PC-3 (cell line): ENCODE data around the gene SARNP. TPM values are rescaled to one million over a fixed set of nuclear protein-coding genes. Genes with fewer than 3 reads are reported as not detected.

Experiments used
- ATAC-seq: fragments of 200-7000 bp; cut with Tn5 transposase; 2 replicates; pipeline ENCODE4 v1.9.1; 2020; ENCODE audit warnings: mild to moderate bottlenecking, moderate library complexity
- BruUV-seq: library from RNA; stranded (reverse); fragments of 400-500 nt; replicated peaks from 2 replicates; lab custom pipeline; 2021; lab: Mats Ljungman, UMichigan
- CTCF ChIA-PET: fragments of 300-600 bp; sonication (Branson Sonifier 250); formaldehyde crosslinking; loops from one replicate; lab custom pipeline; 2022; ENCODE audit warnings: antibody characterized with exemption; lab: Charles Lee
- POLR2A ChIA-PET: fragments of 300-600 bp; sonication (Branson Sonifier 250); formaldehyde crosslinking; loops from one replicate; lab custom pipeline; 2022; ENCODE audit warnings: antibody characterized with exemption; ENCODE audit not compliant: unreplicated experiment; lab: Charles Lee
- DNase-seq: peaks from one replicate; pipeline ENCODE4 v3.0.0-alpha.2; 2015
- H2AFZ ChIP-seq: fragments of 300-600 bp; sonication (generic); 2 replicates; pipeline ENCODE4 v1.6.0; 2016; ENCODE audit warnings: antibody characterized with exemption, low read length
- H3F3A ChIP-seq: fragments of 300-600 bp; sonication (generic); one replicate; pipeline ENCODE4 v1.6.0; 2017; ENCODE audit warnings: antibody characterized with exemption, low read length, control low read depth, mild to moderate bottlenecking; ENCODE audit not compliant: unreplicated experiment
- H3K27ac ChIP-seq: fragments of 300-600 bp; sonication (generic); 2 replicates; pipeline ENCODE4 v1.5.1; 2016; ENCODE audit warnings: mild to moderate bottlenecking, low read length
- H3K27me3 ChIP-seq: fragments of 300-600 bp; sonication (generic); 2 replicates; pipeline ENCODE4 v1.6.1; 2016; ENCODE audit warnings: low read length, mixed read lengths
- H3K36me3 ChIP-seq: fragments of 300-600 bp; sonication (generic); 2 replicates; pipeline ENCODE4 v1.6.1; 2016; ENCODE audit warnings: low read depth, mixed run types, low read length, mixed read lengths
- H3K4me1 ChIP-seq: fragments of 300-600 bp; sonication (generic); 2 replicates; pipeline ENCODE4 v1.5.1; 2016; ENCODE audit warnings: low read length; ENCODE audit not compliant: insufficient read depth
- H3K4me2 ChIP-seq: fragments of 300-600 bp; sonication (generic); 2 replicates; pipeline ENCODE4 v1.6.0; 2016; ENCODE audit warnings: low read length
- H3K4me3 ChIP-seq: fragments of 300-600 bp; sonication (generic); 2 replicates; pipeline ENCODE4 v1.5.1; 2016; ENCODE audit warnings: mild to moderate bottlenecking, low read length, mixed read lengths
- H3K79me2 ChIP-seq: fragments of 300-600 bp; sonication (generic); 2 replicates; pipeline ENCODE4 v1.6.1; 2017; ENCODE audit warnings: low read length, mixed read lengths
- H3K9ac ChIP-seq: fragments of 300-600 bp; sonication (generic); 2 replicates; pipeline ENCODE4 v1.6.0; 2016; ENCODE audit warnings: mild to moderate bottlenecking, low read length
- H3K9me2 ChIP-seq: fragments of 300-600 bp; sonication (generic); replicated peaks from 2 replicates; pipeline ENCODE4 v1.6.1; 2016; ENCODE audit warnings: mixed run types, low read length, mixed read lengths
- H3K9me3 ChIP-seq: fragments of 300-600 bp; sonication (generic); 2 replicates; pipeline ENCODE4 v1.6.1; 2016; ENCODE audit warnings: low read length, mixed read lengths
- H4K20me1 ChIP-seq: fragments of 300-600 bp; sonication (generic); 2 replicates; pipeline ENCODE4 v1.6.1; 2016; ENCODE audit warnings: low read length, mixed read lengths
- EZH2 ChIP-seq: fragments of 300-600 bp; sonication (generic); IDR thresholded peaks from one replicate; pipeline ENCODE4 v1.6.1; 2017; ENCODE audit warnings: antibody characterized with exemption, mild to moderate bottlenecking, low read length; ENCODE audit not compliant: unreplicated experiment
- EZH2phosphoT487 ChIP-seq: fragments of 300-600 bp; sonication (generic); IDR thresholded peaks from 2 replicates; pipeline ENCODE4 v1.6.1; 2018; ENCODE audit warnings: mild to moderate bottlenecking, antibody characterized with exemption, low read length, borderline replicate concordance
- intact Hi-C: fragments of 100-400 bp; cut with micrococcal nuclease; formaldehyde crosslinking; loops from 2 replicates; pipeline ENCODE4 v1.9.0; 2023
- total RNA-seq: library from RNA; depleted of rRNA; stranded (reverse); fragments of >200 nt; gene quantifications from 2 replicates; pipeline ENCODE4 v1.2.3, GENCODE V29; 2014
- TF ChIP-seq, protein P1 (sequence below): fragments of 300-600 bp; sonication (generic); conservative IDR thresholded peaks from 2 replicates; pipeline ENCODE4 v1.5.1; 2017; ENCODE audit warnings: antibody characterized with exemption, low read depth, mild to moderate bottlenecking, low read length

Gene SARNP
- total RNA-seq, 1 experiment from 2014 or later: 103 TPM

DNA sequence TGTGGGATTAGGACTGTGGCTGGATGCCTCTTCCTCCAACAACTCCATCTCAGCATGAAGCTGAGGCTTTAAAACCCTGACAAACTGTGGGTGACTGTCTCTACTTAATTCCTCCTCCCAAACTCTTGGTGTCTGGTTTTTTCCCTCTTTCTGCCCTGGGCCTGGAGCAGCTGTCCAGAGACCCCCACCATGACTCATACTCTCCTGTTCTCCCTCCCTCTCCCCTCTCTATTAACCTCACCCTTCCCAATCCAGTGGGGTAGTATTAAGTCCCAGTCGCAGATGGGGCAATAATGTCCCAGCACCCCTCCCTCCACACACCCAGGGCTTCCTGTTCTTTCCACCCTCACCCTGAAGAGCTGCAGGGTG is 13.9 kb upstream of the SARNP start:
- DNase-seq: no peak
- intact Hi-C loops: no loop called here
- TF ChIP-seq EZH2phosphoT487 (no peak), EZH2 (no peak)
- TF ChIP-seq, protein P1, sequence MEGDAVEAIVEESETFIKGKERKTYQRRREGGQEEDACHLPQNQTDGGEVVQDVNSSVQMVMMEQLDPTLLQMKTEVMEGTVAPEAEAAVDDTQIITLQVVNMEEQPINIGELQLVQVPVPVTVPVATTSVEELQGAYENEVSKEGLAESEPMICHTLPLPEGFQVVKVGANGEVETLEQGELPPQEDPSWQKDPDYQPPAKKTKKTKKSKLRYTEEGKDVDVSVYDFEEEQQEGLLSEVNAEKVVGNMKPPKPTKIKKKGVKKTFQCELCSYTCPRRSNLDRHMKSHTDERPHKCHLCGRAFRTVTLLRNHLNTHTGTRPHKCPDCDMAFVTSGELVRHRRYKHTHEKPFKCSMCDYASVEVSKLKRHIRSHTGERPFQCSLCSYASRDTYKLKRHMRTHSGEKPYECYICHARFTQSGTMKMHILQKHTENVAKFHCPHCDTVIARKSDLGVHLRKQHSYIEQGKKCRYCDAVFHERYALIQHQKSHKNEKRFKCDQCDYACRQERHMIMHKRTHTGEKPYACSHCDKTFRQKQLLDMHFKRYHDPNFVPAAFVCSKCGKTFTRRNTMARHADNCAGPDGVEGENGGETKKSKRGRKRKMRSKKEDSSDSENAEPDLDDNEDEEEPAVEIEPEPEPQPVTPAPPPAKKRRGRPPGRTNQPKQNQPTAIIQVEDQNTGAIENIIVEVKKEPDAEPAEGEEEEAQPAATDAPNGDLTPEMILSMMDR: no peak
- Histone ChIP-seq H3K4me3 (peak overlapping the region; percentile 83; the same call in 1 of the 2 replicates), H3K9me2 (no peaks in the 10 kb centered on the region), H3K27me3 (no peaks in the 10 kb centered on the region), H3K4me1 (peaks cover 18% of the 10 kb centered on the region), H3K4me2 (peak overlapping the region; percentile 95; the same call in 1 of the 2 replicates), H3K27ac (no peak overlapping the region), H3K9me3 (no peaks in the 10 kb centered on the region), H3K79me2 (peaks cover 37% of the 10 kb centered on the region), H3K9ac (no peak overlapping the region), H2AFZ (no peak overlapping the region), H4K20me1 (no peaks in the 10 kb centered on the region), H3K36me3 (no peaks in the 10 kb centered on the region), H3F3A (no peaks in the 10 kb centered on the region)
- BruUV-seq: no TSS peak
- POLR2A ChIA-PET: no interaction called here
- no peak for ATAC-seq
- CTCF ChIA-PET: no interaction called here

DNA sequence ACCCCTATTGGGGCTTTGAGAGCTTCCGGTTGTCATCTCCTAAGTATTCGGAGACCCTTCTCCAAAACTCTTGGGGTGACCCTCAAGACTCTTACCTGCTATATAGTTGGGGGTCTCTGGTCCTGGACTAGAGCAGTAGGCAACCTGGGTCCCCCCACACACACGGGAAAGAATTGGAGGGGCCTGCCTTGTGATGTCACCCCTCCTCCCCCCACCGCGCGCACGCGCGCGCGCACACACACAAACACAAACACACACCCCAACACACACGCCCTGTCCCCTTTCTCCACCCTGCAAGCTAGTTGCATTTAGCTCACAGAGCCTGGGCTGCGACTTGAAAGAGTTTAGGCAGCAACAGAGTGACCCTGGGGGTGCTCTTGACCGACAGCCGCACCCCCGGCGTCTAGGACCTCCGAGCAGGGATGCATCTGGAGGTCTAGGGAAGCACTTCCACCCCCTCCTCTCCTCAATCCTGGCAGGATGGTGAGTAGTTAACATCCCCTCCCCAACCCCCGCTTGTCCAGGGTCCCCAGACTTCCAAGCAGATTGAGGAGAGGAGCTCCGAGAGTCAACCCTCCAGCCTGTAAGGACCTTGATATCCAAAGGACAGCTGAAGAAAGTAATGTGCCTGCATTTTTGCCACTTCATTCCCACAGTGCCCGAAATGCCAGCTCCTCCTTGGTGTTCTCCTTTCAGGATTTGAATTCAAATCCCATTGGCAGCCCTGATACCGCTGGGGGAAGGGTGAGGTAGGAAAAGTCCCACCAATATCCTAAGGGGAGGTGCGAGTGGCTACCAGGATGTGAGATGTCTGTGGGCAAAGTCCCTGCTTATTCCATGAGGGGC is 13.3 kb upstream of the SARNP start:
- H4K20me1 ChIP-seq: no peaks in the 10 kb centered on the region
- H3K4me2 ChIP-seq: peak overlapping the region; percentile 95
- ATAC-seq (peak; percentile 6; the same call in 1 of the 2 replicates), DNase-seq (no peak)
- peak overlapping the region; percentile 71 for H2AFZ ChIP-seq
- TF ChIP-seq EZH2phosphoT487 (no peak), EZH2 (no peak)
- TF ChIP-seq, protein P1: no peak
- H3K9me2 ChIP-seq: no peaks in the 10 kb centered on the region
- H3K36me3 ChIP-seq: no peaks in the 10 kb centered on the region
- peak overlapping the region; percentile 66 for H3K27ac ChIP-seq
- no peaks in the 10 kb centered on the region for H3K9me3 ChIP-seq
- ChIA-PET CTCF (interaction anchor here (1.8 kb wide), 1 partner anchor 99 kb away, joined by 10 read pairs; no protein-coding TSS in a partner anchor), POLR2A (no interaction called here)
- no TSS peak for BruUV-seq
- H3F3A ChIP-seq: no peaks in the 10 kb centered on the region
- peak overlapping the region; percentile 83 for H3K4me3 ChIP-seq
- peaks cover 22% of the 10 kb centered on the region for H3K4me1 ChIP-seq
- peak overlapping the region; percentile 85 for H3K9ac ChIP-seq
- intact Hi-C loops: no loop called here
- H3K79me2 ChIP-seq: peaks cover 43% of the 10 kb centered on the region
- no peaks in the 10 kb centered on the region for H3K27me3 ChIP-seq
